Spinal cord (tissue), 10 donors: ENCODE results near the gene TCHP. TPM values are rescaled to one million over a fixed set of nuclear protein-coding genes. Genes with fewer than 3 reads are reported as not detected.

Experiments
- DNase-seq, 6 donors: peaks; one replicate each; pipeline versions ENCODE4 v3.0.0 to v3.0.0-alpha.2; 2013 to 2015; ENCODE audit warnings: low spot score in 6 of 6, low read depth in 4 of 6
- H3K27ac ChIP-seq: one replicate; pipeline ENCODE4 v1.5.1; 2013; ENCODE audit warnings: low read depth, low read length, control low read depth
- H3K27me3 ChIP-seq: one replicate; pipeline ENCODE4 v1.6.1; 2013; ENCODE audit warnings: low read length; ENCODE audit not compliant: control insufficient read depth, insufficient read depth
- H3K36me3 ChIP-seq: one replicate; pipeline ENCODE4 v1.6.1; 2013; ENCODE audit warnings: low read length; ENCODE audit not compliant: control insufficient read depth, insufficient read depth
- H3K4me1 ChIP-seq: one replicate; pipeline ENCODE4 v1.6.1; 2013; ENCODE audit warnings: low read length; ENCODE audit not compliant: control insufficient read depth, insufficient read depth
- H3K4me3 ChIP-seq: one replicate; pipeline ENCODE4 v1.5.1; 2013; ENCODE audit warnings: low read depth, low read length, control low read depth
- H3K9me3 ChIP-seq: one replicate; pipeline ENCODE4 v1.6.1; 2013; ENCODE audit warnings: low read length; ENCODE audit not compliant: control insufficient read depth, insufficient read depth
- WGBS: methylation state at CpG from one replicate; pipeline ENCODE4 v1.1.5; 2013; ENCODE audit warnings: missing lambda C conversion rate; ENCODE audit not compliant: insufficient coverage; 5-methylcytosine and 5-hydroxymethylcytosine counted together
- polyA plus RNA-seq, 2 donors: library from polyadenylated mRNA; unstranded; fragments of 120-200 nt; gene quantifications; one replicate each; pipeline ENCODE4 v1.2.1, GENCODE V29; 2013; ENCODE audit not compliant: insufficient read length in 2 of 2
- total RNA-seq, 2 donors: library from RNA; depleted of rRNA in 1 of 2; stranded (reverse); fragments of 120-200 nt in 1 of 2; fragments of >200 nt in 1 of 2; gene quantifications; one replicate each; pipeline versions ENCODE4 v1.2.3 to v1.2.4, GENCODE V29; 2013 to 2014
- donor health status: healthy.

Gene TCHP
- total and polyA plus RNA-seq, 4 donors = 7.6 to 32.7 (median 21.8) TPM

DNA sequence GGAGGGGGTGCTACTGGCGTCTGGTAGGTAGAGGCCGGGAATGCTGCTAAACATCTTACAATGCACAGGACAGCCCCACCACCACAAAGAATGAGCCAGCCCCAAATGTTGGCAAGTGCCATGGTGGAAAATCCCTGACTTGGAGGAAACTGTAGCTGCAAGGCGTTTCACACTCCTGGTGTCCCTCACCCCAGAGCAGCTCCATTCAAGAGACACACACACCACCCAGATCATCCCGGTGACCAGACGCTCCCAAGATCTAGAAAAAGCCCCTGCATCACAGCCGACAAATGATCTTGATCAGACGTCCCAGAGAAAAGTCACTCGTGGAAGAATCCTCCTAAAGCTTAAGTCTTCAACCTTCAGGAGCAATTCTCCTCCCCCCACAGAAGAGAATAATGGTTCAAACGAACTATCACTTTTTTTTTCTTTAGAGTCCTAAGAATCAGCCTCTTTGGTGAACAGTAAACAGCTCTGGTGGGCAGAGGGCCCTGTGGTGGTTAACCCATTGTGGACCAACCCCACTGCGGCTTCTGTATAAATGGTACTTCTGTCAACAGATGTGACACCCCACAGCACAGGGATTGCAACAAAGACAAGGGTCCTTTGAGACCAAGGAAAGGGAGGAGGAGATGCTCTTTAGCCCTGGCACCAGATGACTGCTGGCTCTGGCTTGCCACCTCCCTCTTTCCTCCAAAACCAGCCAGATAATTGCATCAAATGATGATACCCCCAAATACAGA is 22.4 kb upstream of the TCHP start:
- peak in 2 of 6 donors; percentile 43 to 61 for DNase-seq
- H3K27ac ChIP-seq = peak overlapping the region; percentile 83
- H3K4me3 ChIP-seq = peak overlapping the region; percentile 89
- WGBS = 26% methylated on average over 7 of the region's 10 CpGs
- peaks cover 2% of the 10 kb centered on the region for H3K36me3 ChIP-seq
- no peaks in the 10 kb centered on the region for H3K9me3 ChIP-seq
- H3K4me1 ChIP-seq = peaks cover 32% of the 10 kb centered on the region
- no peaks in the 10 kb centered on the region for H3K27me3 ChIP-seq

DNA sequence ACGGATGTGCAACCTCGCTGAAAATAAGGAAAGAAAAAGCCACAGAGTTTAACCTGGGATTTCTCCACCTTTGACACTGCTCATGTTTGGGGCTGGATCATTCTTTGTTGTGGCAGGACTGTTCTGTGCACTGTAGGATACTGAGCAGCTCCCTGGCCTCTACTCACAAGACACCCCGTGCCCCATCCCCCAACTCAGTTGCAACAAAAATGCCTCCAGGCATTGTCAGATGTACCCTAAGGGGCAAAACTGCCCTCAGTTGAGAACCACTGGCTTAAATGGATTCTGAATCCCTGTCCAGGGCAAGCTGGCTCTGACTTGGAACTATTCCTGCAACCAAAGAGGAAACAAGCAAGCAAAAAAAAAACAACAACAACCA is 21.8 kb upstream of the TCHP start:
- Histone ChIP-seq H3K4me1 (peaks cover 32% of the 10 kb centered on the region), H3K36me3 (peaks cover 2% of the 10 kb centered on the region), H3K4me3 (peak overlapping the region; percentile 89), H3K27me3 (peaks cover 2% of the 10 kb centered on the region), H3K27ac (peak overlapping the region; percentile 83), H3K9me3 (no peaks in the 10 kb centered on the region)
- no peak for DNase-seq
- 71% methylated on average over 1 of the region's 3 CpGs for WGBS

DNA sequence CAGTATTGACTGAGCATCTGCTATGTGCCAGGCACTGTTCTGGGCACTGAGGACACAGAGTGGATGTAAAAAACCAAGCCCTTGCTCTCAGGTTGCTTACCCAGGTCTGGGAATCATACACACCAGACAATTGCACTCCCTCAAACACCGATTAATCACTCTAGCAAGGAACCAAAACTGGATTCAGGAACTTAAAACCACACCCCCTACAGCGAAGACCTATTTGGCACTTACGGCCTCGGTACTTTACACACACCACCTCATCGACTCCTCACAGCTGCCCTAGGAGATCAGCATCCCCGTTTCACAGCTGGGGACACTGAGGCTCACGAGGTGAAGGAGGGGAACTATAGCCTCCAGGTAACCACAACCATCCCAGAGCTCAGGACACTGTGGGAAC is 21.3 kb upstream of the TCHP start:
- peak overlapping the region; percentile 83 for H3K27ac ChIP-seq
- H3K4me3 ChIP-seq = peak overlapping the region; percentile 89
- 67% methylated on average over 5 of the region's 7 CpGs for WGBS
- peaks cover 2% of the 10 kb centered on the region for H3K36me3 ChIP-seq
- peaks cover 32% of the 10 kb centered on the region for H3K4me1 ChIP-seq
- H3K27me3 ChIP-seq = peaks cover 8% of the 10 kb centered on the region
- DNase-seq = no peak
- H3K9me3 ChIP-seq = no peaks in the 10 kb centered on the region

GRCh38 chr12:109879351-109880042 is 20.6 kb upstream of the TCHP start:
- peaks cover 32% of the 10 kb centered on the region for H3K4me1 ChIP-seq
- peaks cover 9% of the 10 kb centered on the region for H3K27me3 ChIP-seq
- DNase-seq = peak in 2 of 6 donors; percentile 54 to 57
- WGBS = 0% methylated on average over 6 of the region's 13 CpGs
- peak overlapping the region; percentile 89 for H3K4me3 ChIP-seq
- H3K9me3 ChIP-seq = no peaks in the 10 kb centered on the region
- peak overlapping the region; percentile 83 for H3K27ac ChIP-seq
- peaks cover 2% of the 10 kb centered on the region for H3K36me3 ChIP-seq

DNA sequence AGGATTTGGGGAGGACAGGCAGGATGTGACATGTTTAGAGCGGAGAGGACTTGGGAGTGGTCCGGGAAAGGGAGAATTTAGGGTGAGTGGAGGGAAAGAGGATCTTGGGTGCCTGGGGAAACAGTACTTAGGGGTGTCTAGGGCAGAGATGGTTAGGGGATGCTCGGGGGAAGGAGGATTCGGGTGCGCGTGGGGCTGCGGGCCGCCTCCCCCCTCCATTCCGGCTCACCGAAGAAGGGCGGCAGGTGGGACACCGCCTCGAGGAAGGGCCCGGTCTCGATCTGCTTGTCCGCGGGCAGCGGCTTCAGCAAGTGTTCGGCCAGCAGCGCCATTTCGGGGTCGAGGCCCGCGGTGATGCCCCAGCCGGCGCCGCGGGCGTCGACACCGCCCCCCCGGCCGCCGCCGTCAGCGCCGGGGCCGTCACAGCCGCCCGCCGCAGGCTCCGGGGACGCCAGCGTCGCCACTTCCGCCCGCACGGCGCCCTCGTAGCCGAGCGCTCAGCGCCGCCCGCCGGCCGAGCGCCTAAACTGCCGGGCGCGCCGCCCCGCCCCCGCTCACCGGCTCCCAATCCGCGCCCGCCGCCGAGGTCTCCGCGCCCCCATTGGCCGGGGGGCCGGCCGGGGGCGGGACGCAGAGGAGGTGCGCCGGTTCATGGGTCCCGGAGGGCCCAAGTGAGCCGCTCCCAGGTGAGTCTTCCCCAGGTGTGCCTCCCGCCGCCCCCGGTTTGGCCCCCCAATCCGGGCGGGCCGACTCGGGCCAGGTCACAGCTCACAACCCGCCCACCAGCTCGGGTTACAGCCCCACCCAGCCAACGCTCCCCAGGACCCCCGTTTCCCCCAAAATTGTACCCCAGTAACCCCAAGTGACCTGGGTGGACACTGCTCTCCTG is 19.8 kb upstream of the TCHP start, which contains the start of gene GLTP:
Gene GLTP (minus strand): TSS at position 499 of the 889 bp plus-strand sequence. CDS start 167 bp downstream, at position 332.
- no peaks in the 10 kb centered on the region for H3K9me3 ChIP-seq
- peak within 1 kb of the TSS; percentile 83 for H3K27ac ChIP-seq
- peak; percentile 59 to 97 (median 80) for DNase-seq
- peaks cover 32% of the 10 kb centered on the region for H3K4me1 ChIP-seq
- peak within 1 kb of the TSS; percentile 89 for H3K4me3 ChIP-seq
- H3K27me3 ChIP-seq = peaks cover 9% of the 10 kb centered on the region
- WGBS = under 1% methylated on average over 92 of the region's 92 CpGs
- peaks cover 2% of the 10 kb centered on the region for H3K36me3 ChIP-seq

DNA sequence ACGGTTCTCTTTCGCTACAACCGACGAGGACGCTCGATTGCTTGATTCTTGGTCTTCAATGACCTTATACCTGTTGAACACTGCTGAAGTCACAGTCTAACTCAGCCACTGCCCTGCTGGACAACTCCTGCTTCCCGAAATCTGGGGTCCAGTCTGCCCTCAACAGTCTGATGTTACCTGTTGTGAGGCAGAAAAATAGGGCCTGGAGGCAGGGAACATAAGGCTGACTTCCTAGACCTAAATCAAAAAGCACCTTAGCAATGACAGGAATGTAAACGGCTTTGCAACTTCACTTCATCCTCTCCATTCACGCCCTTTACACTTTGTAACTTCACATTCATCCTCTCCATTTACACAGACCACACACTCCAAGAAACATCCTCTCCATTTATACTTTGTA is 19.1 kb upstream of the TCHP start:
- Histone ChIP-seq H3K27me3 (peaks cover 9% of the 10 kb centered on the region), H3K36me3 (peaks cover 2% of the 10 kb centered on the region), H3K4me3 (peak overlapping the region; percentile 65), H3K27ac (no peak overlapping the region), H3K9me3 (no peaks in the 10 kb centered on the region), H3K4me1 (peaks cover 29% of the 10 kb centered on the region)
- no peak for DNase-seq
- WGBS = 4% methylated on average over 9 of the region's 9 CpGs

DNA sequence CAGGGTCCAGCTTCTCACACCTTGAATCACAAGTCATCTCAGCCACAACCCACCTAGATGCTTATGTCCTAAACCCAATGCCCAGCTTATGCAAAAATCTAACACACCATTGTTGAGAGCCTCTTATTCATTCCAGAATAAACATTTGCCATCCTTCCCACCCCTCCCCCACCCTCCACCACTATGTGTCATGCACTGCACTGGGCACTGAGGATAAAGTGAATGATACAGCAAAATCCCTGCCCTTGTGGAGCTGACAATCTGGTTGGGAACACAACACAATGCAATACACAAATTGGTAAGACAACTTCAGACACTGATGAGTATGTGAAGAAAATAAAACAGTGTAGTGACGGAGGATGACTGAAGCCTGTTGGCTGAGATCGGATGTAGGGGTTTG is 18.3 kb upstream of the TCHP start:
- H3K4me1 ChIP-seq = peaks cover 28% of the 10 kb centered on the region
- no peaks in the 10 kb centered on the region for H3K9me3 ChIP-seq
- H3K27me3 ChIP-seq = peaks cover 9% of the 10 kb centered on the region
- no peak overlapping the region for H3K27ac ChIP-seq
- H3K36me3 ChIP-seq = peaks cover 2% of the 10 kb centered on the region
- no peak overlapping the region for H3K4me3 ChIP-seq
- 90% methylated on average over 2 of the region's 2 CpGs for WGBS
- DNase-seq = no peak

- H3K4me1 ChIP-seq = peaks cover 14% of the 10 kb centered on the region
- peaks cover 9% of the 10 kb centered on the region for H3K27me3 ChIP-seq
- H3K27ac ChIP-seq = no peak overlapping the region
- H3K9me3 ChIP-seq = no peaks in the 10 kb centered on the region
- peaks cover 2% of the 10 kb centered on the region for H3K36me3 ChIP-seq
- WGBS = 76% methylated on average over 4 of the region's 4 CpGs
- no peak for DNase-seq
- no peak overlapping the region for H3K4me3 ChIP-seq
These were observed 16.6 kb upstream of the TCHP start for GRCh38 chr12:109883461-109883860.

- H3K9me3 ChIP-seq = no peaks in the 10 kb centered on the region
- no peak overlapping the region for H3K27ac ChIP-seq
- DNase-seq = no peak
- peaks cover 16% of the 10 kb centered on the region for H3K4me1 ChIP-seq
- no peaks in the 10 kb centered on the region for H3K36me3 ChIP-seq
- H3K4me3 ChIP-seq = no peak overlapping the region
- H3K27me3 ChIP-seq = peaks cover 9% of the 10 kb centered on the region
- WGBS = 93% methylated on average over 9 of the region's 10 CpGs
These were observed 14.5 kb upstream of the TCHP start for GRCh38 chr12:109885616-109886015.
